PC-3 (cell line): ENCODE data around the gene RCHY1.

Experiments used
- EZH2 ChIP-seq: fragments of 300-600 bp; sonication (generic); IDR thresholded peaks from one replicate; pipeline ENCODE4 v1.6.1; 2017; ENCODE audit warnings: antibody characterized with exemption, mild to moderate bottlenecking, low read length; ENCODE audit not compliant: unreplicated experiment
- EZH2phosphoT487 ChIP-seq: fragments of 300-600 bp; sonication (generic); IDR thresholded peaks from 2 replicates; pipeline ENCODE4 v1.6.1; 2018; ENCODE audit warnings: mild to moderate bottlenecking, antibody characterized with exemption, low read length, borderline replicate concordance
- TF ChIP-seq, protein P1 (sequence below): fragments of 300-600 bp; sonication (generic); conservative IDR thresholded peaks from 2 replicates; pipeline ENCODE4 v1.5.1; 2017; ENCODE audit warnings: antibody characterized with exemption, low read depth, mild to moderate bottlenecking, low read length

DNA sequence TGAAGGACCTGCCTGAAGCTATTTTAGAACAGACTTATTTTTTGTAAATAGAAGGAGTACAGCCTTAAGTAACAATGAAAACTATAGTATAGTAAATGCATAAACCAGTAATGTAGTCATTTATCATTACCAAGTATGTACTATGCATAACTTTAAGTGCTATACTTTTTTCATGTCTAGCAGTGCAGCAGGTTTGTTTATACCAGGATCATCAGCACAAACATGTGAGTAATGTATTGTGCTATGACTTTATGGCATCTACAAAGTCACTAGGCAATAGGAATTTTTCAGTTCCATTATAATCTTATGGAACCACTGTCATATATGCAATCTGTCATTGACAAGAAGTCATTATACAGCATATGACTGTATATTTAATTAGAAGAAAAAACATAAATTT lies 38.2 kb upstream of the RCHY1 start:
- TF ChIP-seq, protein P1, sequence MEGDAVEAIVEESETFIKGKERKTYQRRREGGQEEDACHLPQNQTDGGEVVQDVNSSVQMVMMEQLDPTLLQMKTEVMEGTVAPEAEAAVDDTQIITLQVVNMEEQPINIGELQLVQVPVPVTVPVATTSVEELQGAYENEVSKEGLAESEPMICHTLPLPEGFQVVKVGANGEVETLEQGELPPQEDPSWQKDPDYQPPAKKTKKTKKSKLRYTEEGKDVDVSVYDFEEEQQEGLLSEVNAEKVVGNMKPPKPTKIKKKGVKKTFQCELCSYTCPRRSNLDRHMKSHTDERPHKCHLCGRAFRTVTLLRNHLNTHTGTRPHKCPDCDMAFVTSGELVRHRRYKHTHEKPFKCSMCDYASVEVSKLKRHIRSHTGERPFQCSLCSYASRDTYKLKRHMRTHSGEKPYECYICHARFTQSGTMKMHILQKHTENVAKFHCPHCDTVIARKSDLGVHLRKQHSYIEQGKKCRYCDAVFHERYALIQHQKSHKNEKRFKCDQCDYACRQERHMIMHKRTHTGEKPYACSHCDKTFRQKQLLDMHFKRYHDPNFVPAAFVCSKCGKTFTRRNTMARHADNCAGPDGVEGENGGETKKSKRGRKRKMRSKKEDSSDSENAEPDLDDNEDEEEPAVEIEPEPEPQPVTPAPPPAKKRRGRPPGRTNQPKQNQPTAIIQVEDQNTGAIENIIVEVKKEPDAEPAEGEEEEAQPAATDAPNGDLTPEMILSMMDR, result no peak
- no peak for TF ChIP-seq EZH2
- no peak for TF ChIP-seq EZH2phosphoT487
